Fibroblast of skin of right biceps (primary cell): ENCODE data around the gene RSPH4A.
"Not testable (repeated sequence)": the region's sequence is repeated elsewhere in the genome, so short reads cannot be mapped to it uniquely, and the experiment has no call there.

ENCODE experiments used
- DNase-seq: peaks from one replicate; pipeline ENCODE4 v3.0.0-alpha.2; 2013

The RSPH4A gene

GRCh38 chr6:116615937-116616736 is at the start of gene RSPH4A:
RSPH4A (plus strand) TSS chr6:116616479; CDS start chr6:116616624, 145 bp downstream.
- DNase-seq = peak; percentile 95

DNA sequence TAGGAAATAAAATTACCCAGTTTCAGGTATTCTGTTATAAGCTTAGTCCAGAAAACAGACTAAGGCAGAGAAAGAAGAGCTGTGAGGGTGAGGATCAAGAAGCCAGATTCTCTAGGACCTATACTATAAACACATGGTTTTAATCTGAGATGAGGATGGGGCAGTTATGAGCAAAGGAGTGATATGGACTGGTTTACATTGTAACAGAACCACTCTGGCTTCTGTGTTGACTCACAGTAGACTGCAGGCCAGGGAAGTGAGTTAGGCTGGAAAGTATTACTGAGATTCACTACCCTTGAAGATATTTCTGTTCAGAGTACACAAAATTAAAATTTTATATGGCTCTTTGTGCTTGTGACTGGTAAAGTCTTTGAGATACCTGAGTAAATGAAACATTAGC is 48.2 kb upstream of the RSPH4A start:
- DNase-seq = peak; percentile 67

DNA sequence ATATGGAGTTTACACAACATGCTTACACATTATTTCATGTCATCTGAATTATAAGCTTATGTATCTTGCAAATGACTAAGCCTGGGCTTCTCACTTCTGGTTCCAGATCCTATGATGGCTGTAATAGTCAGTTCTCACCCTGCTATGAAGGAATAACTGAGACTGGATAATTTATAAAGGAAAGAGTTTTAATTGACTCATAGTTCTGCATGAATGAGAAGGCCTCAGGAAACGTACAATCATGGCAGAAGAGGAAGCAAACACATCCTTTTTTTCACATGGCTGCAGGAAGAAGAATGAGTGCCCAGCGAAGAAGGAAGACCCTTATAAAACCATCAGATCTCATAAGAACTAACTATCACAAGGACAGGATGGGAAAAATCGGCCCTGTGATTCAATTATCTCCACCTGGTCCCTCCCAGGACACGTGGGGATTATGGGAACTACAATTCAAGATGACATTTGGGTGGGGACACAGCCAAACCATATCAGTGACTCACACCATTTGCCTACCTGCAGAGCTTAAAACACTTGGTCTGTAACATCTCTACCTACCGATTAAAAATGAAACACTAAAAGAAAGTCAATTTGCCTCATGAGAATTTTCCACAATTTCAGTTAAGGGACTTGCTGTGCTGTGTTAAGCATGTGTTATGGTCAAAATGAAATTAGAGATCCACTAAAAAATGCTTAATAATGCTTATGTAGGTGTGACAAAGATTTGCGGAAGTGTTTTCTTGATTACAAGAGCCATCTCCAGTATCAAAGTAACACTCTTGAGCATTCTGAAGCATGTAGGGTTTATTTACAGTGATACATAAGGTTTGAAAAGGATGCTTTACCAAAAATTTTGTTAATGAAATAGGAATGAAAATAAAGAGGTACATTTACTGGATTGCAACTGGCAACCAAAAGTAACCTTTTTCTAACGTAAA is 47.2 kb upstream of the RSPH4A start:
- DNase-seq = no peak

DNA sequence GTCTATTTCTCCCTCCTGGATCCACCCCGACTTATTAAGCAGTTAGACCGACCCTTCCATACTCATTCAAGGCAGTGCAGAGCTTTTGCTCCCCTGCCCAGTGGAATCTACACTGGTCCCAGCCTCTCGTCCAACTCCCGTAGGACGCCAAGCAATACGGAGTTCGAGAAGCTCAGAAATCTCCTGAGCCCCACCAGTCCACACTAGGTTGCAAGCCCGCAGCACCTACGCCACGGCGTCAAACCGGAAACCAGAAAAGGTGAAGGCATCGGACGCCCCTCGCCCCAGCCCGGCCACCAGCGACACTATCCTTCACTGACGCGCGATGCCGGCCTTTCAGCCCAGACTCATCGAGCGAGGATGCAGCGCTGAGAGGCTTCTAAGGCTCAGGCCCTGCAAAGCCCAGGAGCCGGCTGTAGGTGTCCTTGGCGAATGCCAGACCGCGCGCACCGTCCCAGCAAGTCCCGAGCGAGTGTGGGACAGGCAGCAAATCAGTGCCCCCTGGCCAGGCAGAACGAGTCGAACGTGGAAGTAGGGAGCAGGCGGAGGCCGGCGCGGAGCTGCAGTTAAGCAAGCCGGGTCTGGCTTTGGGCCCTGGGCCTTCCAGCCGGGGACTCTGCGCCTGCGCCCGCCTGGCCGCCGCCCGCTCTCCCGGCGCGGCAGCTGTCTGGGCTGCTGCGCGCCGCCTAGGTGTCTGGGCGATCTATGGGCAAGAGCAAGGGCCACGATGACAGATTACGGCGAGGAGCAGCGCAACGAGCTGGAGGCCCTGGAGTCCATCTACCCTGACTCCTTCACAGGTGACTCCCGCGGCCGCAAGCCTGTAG is 45.2 kb upstream of the RSPH4A start, which contains the start of gene RWDD1:
TSS of gene RWDD1 (plus strand) at position 649 of the 827 bp plus-strand sequence. CDS start at position 728, 79 bp downstream.
- peak; percentile 100 for DNase-seq

DNA sequence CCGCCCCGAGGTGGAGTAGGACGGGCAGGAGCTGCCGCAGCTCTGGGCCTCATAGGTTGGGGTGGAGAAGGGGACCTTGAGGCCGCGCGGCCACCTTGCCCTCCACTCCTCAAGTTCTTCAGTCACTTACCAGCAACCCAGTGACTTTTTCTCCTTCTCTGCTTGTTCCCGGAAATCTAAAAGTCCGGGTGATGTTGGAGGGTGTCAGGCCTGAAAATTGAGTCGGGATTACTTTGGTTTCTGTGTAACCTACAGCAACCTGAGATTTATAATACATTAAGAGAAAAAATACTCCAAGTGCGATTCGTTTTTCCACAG is 44.6 kb upstream of the RSPH4A start:
- DNase-seq = no peak

DNA sequence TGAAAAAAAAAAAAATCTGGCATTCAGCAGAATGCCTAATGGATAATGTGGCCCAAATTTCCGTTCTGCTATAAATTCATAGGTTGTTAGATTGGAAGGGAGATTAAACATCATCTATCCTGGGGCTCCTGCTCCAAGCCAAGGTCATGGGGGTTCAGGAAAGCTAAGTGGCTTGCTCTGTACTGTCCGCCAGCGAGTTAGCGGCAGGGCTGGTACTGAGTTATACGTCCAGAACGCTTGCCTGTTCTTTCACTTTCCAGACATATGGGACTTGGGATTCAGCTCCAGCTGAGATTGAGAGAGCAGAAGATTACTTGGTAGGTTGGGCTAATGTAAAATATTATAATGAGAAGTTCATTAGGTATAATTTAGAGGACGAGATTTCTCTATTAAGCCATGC is 44.1 kb upstream of the RSPH4A start:
- DNase-seq = peak; percentile 41

GRCh38 chr6:116575227-116575626 is 41.1 kb upstream of the RSPH4A start:
- no peak for DNase-seq

DNA sequence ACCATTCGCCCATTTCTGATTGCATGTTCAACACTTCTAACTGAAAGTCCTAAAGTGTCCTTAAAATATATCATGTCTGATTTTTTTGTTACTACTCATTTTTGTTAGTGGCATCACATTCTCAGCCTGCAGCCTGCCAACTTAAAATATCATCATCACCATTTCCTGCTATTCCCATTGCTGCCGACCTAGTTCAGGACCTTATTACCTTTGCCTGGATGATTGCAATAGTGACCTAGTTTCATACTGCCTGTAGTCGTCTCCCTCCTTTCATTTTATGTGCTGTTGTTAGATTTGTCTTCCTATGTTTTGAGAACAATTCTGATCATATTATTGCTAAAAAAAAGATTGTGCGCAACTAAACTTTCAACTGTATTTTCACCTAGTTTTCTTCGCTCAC is 38.8 kb upstream of the RSPH4A start:
- no peak for DNase-seq

DNA sequence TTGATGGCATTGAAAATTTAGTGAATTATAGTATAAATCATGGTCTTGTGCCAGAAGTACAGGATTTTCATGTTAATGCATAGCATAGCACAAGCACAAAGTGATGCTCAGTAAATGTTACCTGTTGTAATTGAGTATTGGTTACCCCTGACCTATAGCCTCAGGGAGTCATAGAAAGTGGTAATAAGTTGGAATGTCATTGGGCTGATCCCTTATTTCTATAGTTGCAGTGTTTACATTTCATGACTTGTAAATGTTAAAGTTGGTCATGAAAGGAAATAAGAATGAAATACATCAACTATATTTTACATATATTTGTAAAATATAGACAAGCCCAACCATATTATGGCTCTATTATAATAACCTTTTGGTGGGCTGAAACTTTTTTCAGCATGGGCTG is 37.9 kb upstream of the RSPH4A start:
- no peak for DNase-seq

- no peak for DNase-seq
Observed at GRCh38 chr6:116579143-116579542, 37.1 kb upstream of the RSPH4A start.

DNA sequence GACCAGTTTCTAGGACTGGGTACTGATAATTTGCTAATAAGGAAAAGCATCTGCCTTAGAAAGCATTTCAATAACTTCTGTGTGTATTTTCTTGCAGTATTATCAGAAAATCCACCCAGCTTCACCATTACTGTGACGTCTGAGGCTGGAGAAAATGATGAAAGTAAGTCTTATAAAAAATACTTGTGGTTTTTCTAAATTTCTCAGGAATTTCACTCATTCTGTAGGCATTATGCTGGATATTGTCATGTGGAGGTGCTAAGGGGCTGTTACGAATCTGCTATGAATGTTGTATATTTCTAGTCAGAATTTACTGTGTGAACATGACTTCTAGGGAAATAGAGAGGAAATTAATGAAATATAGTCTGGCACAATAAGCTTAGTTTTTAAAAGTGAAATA is 36.1 kb upstream of the RSPH4A start:
- peak; percentile 80 for DNase-seq

- DNase-seq = no peak
Observed at GRCh38 chr6:116586276-116586675, 30.0 kb upstream of the RSPH4A start.

- no peak for DNase-seq
Observed at GRCh38 chr6:116586738-116587137, 29.5 kb upstream of the RSPH4A start.

GRCh38 chr6:116595247-116595646 is 21.0 kb upstream of the RSPH4A start:
- DNase-seq = no peak

- peak; percentile 29 for DNase-seq
Observed at GRCh38 chr6:116596815-116597214, 19.5 kb upstream of the RSPH4A start.

DNA sequence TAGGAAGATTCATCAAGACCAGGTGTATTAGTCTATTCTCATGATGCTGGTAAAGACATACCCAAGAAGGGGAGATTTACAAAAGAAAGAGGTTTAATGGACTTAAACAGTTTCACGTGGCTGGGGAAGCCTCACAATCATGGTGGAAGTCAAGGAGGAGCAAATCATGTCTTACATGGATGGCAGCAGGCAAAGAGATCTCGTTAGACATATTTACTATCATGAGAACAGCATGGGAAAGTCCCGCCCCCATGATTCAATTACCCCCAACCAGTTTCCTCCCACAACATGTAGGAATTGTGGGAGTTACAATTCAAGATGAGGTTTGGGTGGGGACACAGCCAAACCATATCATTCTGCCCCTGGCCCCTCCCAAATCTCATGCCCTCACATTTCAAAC is 12.4 kb upstream of the RSPH4A start:
- not testable (repeated sequence) for DNase-seq

DNA sequence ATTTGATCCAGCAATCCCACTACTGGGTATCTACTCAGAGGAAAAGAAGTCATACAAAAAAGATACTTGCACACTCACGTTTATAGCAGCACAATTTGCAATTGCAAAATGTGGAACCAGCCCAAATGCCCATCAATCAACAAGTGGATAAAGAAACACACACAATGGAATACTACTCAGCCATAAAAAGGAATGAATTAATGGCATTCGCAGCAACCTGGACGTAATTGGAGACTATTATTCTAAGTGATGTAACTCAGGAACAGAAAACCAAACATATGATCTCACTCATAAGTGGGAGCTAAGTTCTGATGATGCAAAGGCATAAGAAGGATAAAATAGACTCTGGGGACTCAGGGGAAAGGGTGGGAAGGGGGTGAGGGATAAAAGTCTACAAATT is 11.4 kb upstream of the RSPH4A start:
- not testable (repeated sequence) for DNase-seq

DNA sequence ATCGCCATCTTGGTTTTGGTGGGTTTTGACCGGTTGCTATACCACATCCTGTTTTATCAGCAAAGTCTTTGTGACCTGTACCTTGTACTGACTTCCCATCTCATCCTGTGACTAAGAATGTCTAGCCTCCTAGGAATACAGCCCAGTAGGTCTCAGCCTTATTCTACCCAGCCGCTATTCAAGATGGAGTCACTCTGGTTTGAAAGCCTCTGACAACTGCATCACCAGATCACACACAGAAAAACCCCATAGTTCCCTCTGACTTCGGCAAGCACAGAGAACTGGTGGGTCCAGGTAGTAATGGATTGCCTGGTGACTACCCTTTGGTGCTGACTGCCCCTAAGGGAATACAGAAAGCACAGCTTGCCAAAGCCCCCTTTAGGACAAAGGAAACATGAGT is 10.3 kb upstream of the RSPH4A start:
- no peak for DNase-seq

DNA sequence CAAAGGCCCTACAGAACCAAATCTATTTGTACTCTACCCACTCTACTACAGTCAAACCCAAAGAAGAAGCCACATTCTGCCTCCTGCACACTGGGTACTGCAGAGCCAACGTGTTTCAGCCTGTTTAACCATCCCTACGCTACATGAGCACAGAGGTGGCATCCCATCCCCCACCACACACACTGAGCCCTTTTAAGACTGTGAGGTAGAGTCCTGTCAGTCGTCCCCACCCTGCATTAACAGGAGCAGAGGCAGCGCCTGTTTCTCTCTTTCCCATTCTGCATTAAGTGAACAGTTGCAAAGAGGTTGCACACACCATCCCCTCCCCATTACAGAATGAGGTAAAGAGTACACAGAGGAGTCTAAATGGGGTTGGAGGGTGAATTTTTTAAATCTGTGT is 5.2 kb upstream of the RSPH4A start:
- no peak for DNase-seq

DNA sequence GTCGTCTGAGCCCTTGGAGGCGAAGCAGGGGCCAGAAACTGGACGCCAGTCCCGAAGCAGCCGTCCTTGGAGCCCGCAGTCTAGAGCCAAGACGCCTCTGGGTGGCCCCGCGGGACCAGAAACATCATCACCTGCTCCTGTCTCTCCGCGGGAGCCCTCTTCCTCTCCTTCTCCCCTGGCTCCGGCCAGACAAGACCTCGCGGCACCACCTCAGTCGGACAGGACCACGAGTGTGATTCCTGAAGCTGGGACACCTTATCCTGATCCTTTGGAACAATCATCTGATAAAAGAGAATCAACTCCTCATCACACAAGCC is 416 bp downstream of the RSPH4A start:
- no peak for DNase-seq

DNA sequence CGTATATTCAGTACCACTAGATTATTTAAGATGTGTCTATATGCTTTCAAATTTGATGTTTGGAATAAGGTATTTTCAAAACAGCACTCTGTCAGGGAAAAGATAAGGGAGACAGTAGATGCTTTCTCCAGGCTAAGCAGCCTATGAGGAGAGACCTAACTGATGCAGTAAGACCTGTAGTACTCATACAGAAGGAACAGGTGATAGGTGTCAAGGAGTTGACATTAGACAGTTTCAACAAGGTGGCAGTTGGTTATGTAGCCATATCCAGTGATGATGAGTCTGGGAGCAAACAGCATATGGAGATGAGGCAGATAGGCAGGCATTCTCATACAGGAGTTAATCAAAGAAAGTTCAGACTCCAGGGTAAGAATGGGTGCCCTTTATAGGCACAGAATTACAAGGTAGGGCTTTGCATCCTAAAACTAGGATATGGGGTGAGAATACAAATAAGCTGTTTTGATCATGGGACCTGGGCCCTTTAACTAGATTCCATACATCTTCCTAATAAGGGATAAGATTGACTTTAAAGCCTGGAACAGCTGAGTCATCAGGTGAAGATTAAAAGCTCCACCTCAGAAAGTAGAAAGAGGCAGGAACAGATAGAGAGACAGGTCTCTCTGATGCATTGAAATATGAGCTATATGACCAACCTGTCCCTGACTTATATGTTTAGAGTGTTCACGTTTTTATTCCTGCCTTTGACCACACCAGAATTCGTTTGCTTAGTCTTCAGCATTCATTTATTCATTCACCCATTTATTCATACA is 7.9 kb downstream of the RSPH4A start:
- DNase-seq = no peak

DNA sequence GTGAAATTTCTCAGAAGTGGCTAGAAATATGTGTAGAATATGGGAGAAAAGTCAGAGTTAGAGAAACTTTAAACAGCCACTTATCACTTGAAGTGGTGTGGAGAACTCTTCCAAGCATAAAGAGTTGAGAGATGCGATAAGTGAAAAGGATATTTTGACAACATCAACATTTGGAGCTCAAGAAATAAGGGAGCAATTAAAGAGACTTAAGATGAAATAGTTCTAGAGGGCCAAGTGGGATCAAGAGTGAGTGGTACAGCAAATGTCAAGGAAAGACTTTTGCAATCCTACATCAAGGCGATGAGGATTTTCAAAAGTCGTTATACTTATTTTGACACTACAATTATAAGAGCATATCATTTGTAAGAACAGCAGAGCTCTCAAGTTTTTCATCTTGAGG is 9.6 kb downstream of the RSPH4A start:
- DNase-seq = no peak
